Measurements from ENCODE around the gene MRRF.

MRRF gene

GRCh38 chr9:122370303-122370702, 105.6 kb downstream of the MRRF start:
- WGBS, 2 experiments (ENCODE audit: insufficient coverage in 2 of 2): 61 to 78% methylated on average over 2 to 3 of the region's 5 CpGs
- no peak overlapping the region for H3K27ac ChIP-seq (ENCODE audit: low read depth, low read length, severe bottlenecking)
- H3K4me1 ChIP-seq (ENCODE audit: control insufficient read depth, insufficient read depth, low read length, poor library complexity, severe bottlenecking): peaks cover 6% of the 10 kb centered on the region
- no peaks in the 10 kb centered on the region for H3K36me3 ChIP-seq (ENCODE audit: control insufficient read depth, insufficient read depth, low read length)
- no peaks in the 10 kb centered on the region for H3K9me3 ChIP-seq (ENCODE audit: control insufficient read depth, low read length)
- H3K4me3 ChIP-seq (ENCODE audit: extremely low read depth, insufficient read depth, low read length, poor library complexity, severe bottlenecking): no peak overlapping the region

- Histone ChIP-seq H3K27ac (ENCODE audit: low read depth, low read length, severe bottlenecking) (no peak within 1 kb of the TSS), H3K9me3 (ENCODE audit: control insufficient read depth, low read length) (no peaks in the 10 kb centered on the region), H3K4me3 (ENCODE audit: extremely low read depth, insufficient read depth, low read length, poor library complexity, severe bottlenecking) (peak within 1 kb of the TSS; percentile 23), H3K4me1 (ENCODE audit: control insufficient read depth, insufficient read depth, low read length, poor library complexity, severe bottlenecking) (peaks cover 9% of the 10 kb centered on the region), H3K36me3 (ENCODE audit: control insufficient read depth, insufficient read depth, low read length) (no peaks in the 10 kb centered on the region)
- 12 to 15% methylated on average over 23 to 26 of the region's 39 CpGs for WGBS, 2 experiments (ENCODE audit: insufficient coverage in 2 of 2)
Observed at GRCh38 chr9:122370869-122371755, 106.4 kb downstream of the MRRF start, which contains the start of gene PTGS1. PTGS1 (plus strand) TSS chr9:122371024; CDS start chr9:122371085, 61 bp downstream.

GRCh38 chr9:122371846-122372245, 107.2 kb downstream of the MRRF start:
- Histone ChIP-seq H3K9me3 (ENCODE audit: control insufficient read depth, low read length) (no peaks in the 10 kb centered on the region), H3K4me3 (ENCODE audit: extremely low read depth, insufficient read depth, low read length, poor library complexity, severe bottlenecking) (peak overlapping the region; percentile 23), H3K4me1 (ENCODE audit: control insufficient read depth, insufficient read depth, low read length, poor library complexity, severe bottlenecking) (peaks cover 9% of the 10 kb centered on the region), H3K27ac (ENCODE audit: low read depth, low read length, severe bottlenecking) (no peak overlapping the region), H3K36me3 (ENCODE audit: control insufficient read depth, insufficient read depth, low read length) (no peaks in the 10 kb centered on the region)
- WGBS, 2 experiments (ENCODE audit: insufficient coverage in 2 of 2): 90 to 100% methylated on average over 1 to 3 of the region's 8 CpGs

GRCh38 chr9:122372856-122373845, 108.5 kb downstream of the MRRF start:
- 83% methylated on average over 17 of the region's 19 CpGs for WGBS, 2 experiments (ENCODE audit: insufficient coverage in 2 of 2)
- no peaks in the 10 kb centered on the region for H3K36me3 ChIP-seq (ENCODE audit: control insufficient read depth, insufficient read depth, low read length)
- no peak overlapping the region for H3K4me3 ChIP-seq (ENCODE audit: extremely low read depth, insufficient read depth, low read length, poor library complexity, severe bottlenecking)
- H3K27ac ChIP-seq (ENCODE audit: low read depth, low read length, severe bottlenecking): no peak overlapping the region
- H3K4me1 ChIP-seq (ENCODE audit: control insufficient read depth, insufficient read depth, low read length, poor library complexity, severe bottlenecking): peaks cover 9% of the 10 kb centered on the region
- H3K9me3 ChIP-seq (ENCODE audit: control insufficient read depth, low read length): no peaks in the 10 kb centered on the region

- Histone ChIP-seq H3K4me3 (ENCODE audit: extremely low read depth, insufficient read depth, low read length, poor library complexity, severe bottlenecking) (no peak overlapping the region), H3K36me3 (ENCODE audit: control insufficient read depth, insufficient read depth, low read length) (no peaks in the 10 kb centered on the region), H3K4me1 (ENCODE audit: control insufficient read depth, insufficient read depth, low read length, poor library complexity, severe bottlenecking) (peaks cover 9% of the 10 kb centered on the region), H3K27ac (ENCODE audit: low read depth, low read length, severe bottlenecking) (no peak overlapping the region), H3K9me3 (ENCODE audit: control insufficient read depth, low read length) (peaks cover 11% of the 10 kb centered on the region)
- WGBS, 2 experiments (ENCODE audit: insufficient coverage in 2 of 2): 21 to 46% methylated on average over 3 to 10 of the region's 14 CpGs
Observed at GRCh38 chr9:122374885-122375420, 110.3 kb downstream of the MRRF start.

GRCh38 chr9:122376796-122377195, 112.1 kb downstream of the MRRF start:
- Histone ChIP-seq H3K36me3 (ENCODE audit: control insufficient read depth, insufficient read depth, low read length) (no peaks in the 10 kb centered on the region), H3K9me3 (ENCODE audit: control insufficient read depth, low read length) (peaks cover 12% of the 10 kb centered on the region), H3K4me3 (ENCODE audit: extremely low read depth, insufficient read depth, low read length, poor library complexity, severe bottlenecking) (no peak overlapping the region), H3K4me1 (ENCODE audit: control insufficient read depth, insufficient read depth, low read length, poor library complexity, severe bottlenecking) (peaks cover 9% of the 10 kb centered on the region), H3K27ac (ENCODE audit: low read depth, low read length, severe bottlenecking) (no peak overlapping the region)
- WGBS, 2 experiments (ENCODE audit: insufficient coverage in 2 of 2): 100% methylated on average over 1 of the region's 1 CpG; no CpG with 5 or more reads in 1 of the 2 experiments

GRCh38 chr9:122377241-122378164, 112.8 kb downstream of the MRRF start:
- Histone ChIP-seq H3K4me3 (ENCODE audit: extremely low read depth, insufficient read depth, low read length, poor library complexity, severe bottlenecking) (no peak overlapping the region), H3K4me1 (ENCODE audit: control insufficient read depth, insufficient read depth, low read length, poor library complexity, severe bottlenecking) (peaks cover 9% of the 10 kb centered on the region), H3K27ac (ENCODE audit: low read depth, low read length, severe bottlenecking) (no peak overlapping the region), H3K36me3 (ENCODE audit: control insufficient read depth, insufficient read depth, low read length) (no peaks in the 10 kb centered on the region), H3K9me3 (ENCODE audit: control insufficient read depth, low read length) (peaks cover 12% of the 10 kb centered on the region)
- WGBS, 2 experiments (ENCODE audit: insufficient coverage in 2 of 2): 84 to 96% methylated on average over 12 of the region's 24 CpGs

GRCh38 chr9:122378236-122378635, 113.6 kb downstream of the MRRF start:
- peaks cover 12% of the 10 kb centered on the region for H3K9me3 ChIP-seq (ENCODE audit: control insufficient read depth, low read length)
- no peak overlapping the region for H3K4me3 ChIP-seq (ENCODE audit: extremely low read depth, insufficient read depth, low read length, poor library complexity, severe bottlenecking)
- 95% methylated on average over 4 to 8 of the region's 8 CpGs for WGBS, 2 experiments (ENCODE audit: insufficient coverage in 2 of 2)
- no peaks in the 10 kb centered on the region for H3K36me3 ChIP-seq (ENCODE audit: control insufficient read depth, insufficient read depth, low read length)
- H3K4me1 ChIP-seq (ENCODE audit: control insufficient read depth, insufficient read depth, low read length, poor library complexity, severe bottlenecking): peaks cover 10% of the 10 kb centered on the region
- H3K27ac ChIP-seq (ENCODE audit: low read depth, low read length, severe bottlenecking): no peak overlapping the region

- Histone ChIP-seq H3K4me1 (ENCODE audit: control insufficient read depth, insufficient read depth, low read length, poor library complexity, severe bottlenecking) (peaks cover 21% of the 10 kb centered on the region), H3K36me3 (ENCODE audit: control insufficient read depth, insufficient read depth, low read length) (no peaks in the 10 kb centered on the region), H3K27ac (ENCODE audit: low read depth, low read length, severe bottlenecking) (no peak overlapping the region), H3K4me3 (ENCODE audit: extremely low read depth, insufficient read depth, low read length, poor library complexity, severe bottlenecking) (no peak overlapping the region), H3K9me3 (ENCODE audit: control insufficient read depth, low read length) (peaks cover 12% of the 10 kb centered on the region)
- 73 to 86% methylated on average over 1 of the region's 1 CpG for WGBS, 2 experiments (ENCODE audit: insufficient coverage in 2 of 2)
Observed at GRCh38 chr9:122379340-122379739, 114.7 kb downstream of the MRRF start.
